GM23248 (cell line): ENCODE results near the gene HOXB6. TPM values are rescaled to one million over a fixed set of nuclear protein-coding genes. Genes with fewer than 3 reads are reported as not detected.

Experiments used
- DNase-seq: peaks from one replicate; pipeline ENCODE4 v3.0.0-alpha.2; 2015
- H2AFZ ChIP-seq: fragments of 200-600 bp; sonication (generic); 2 replicates; pipeline ENCODE4 v1.6.1; 2016; ENCODE audit warnings: antibody characterized with exemption
- H3F3A ChIP-seq: fragments of 200-600 bp; sonication (generic); 2 replicates; pipeline ENCODE4 v1.6.1; 2016; ENCODE audit warnings: mild to moderate bottlenecking, antibody characterized with exemption, mixed run types; ENCODE audit not compliant: insufficient read depth
- H3K27ac ChIP-seq: fragments of 200-600 bp; sonication (generic); 2 replicates; pipeline ENCODE4 v1.5.1; 2016; ENCODE audit warnings: mild to moderate bottlenecking
- H3K27me3 ChIP-seq: fragments of 200-600 bp; sonication (generic); replicated peaks from 2 replicates; pipeline ENCODE4 v1.6.1; 2016; ENCODE audit warnings: mild to moderate bottlenecking; ENCODE audit not compliant: insufficient read depth
- H3K36me3 ChIP-seq: fragments of 200-600 bp; sonication (generic); 2 replicates; pipeline ENCODE4 v1.6.1; 2016; ENCODE audit warnings: low read depth, mild to moderate bottlenecking
- H3K4me1 ChIP-seq: fragments of 200-600 bp; sonication (generic); 2 replicates; pipeline ENCODE4 v1.6.1; 2016; ENCODE audit warnings: mild to moderate bottlenecking; ENCODE audit not compliant: insufficient read depth
- H3K4me2 ChIP-seq: fragments of 200-600 bp; sonication (generic); one replicate; pipeline ENCODE4 v1.6.1; 2016; ENCODE audit warnings: mild to moderate bottlenecking; ENCODE audit not compliant: unreplicated experiment
- H3K4me3 ChIP-seq: fragments of 200-600 bp; sonication (generic); 2 replicates; pipeline ENCODE4 v1.5.1; 2016; ENCODE audit warnings: mild to moderate bottlenecking
- H3K79me2 ChIP-seq: fragments of 200-600 bp; sonication (generic); 2 replicates; pipeline ENCODE4 v1.6.1; 2016; ENCODE audit warnings: mild to moderate bottlenecking; ENCODE audit not compliant: insufficient read depth
- H3K9ac ChIP-seq: fragments of 200-600 bp; sonication (generic); 2 replicates; pipeline ENCODE4 v1.6.1; 2016; ENCODE audit warnings: mild to moderate bottlenecking
- H3K9me2 ChIP-seq: fragments of 200-600 bp; sonication (generic); 2 replicates; pipeline ENCODE4 v1.6.1; 2016; ENCODE audit warnings: mixed run types, mild to moderate bottlenecking, moderate library complexity; ENCODE audit not compliant: insufficient read depth
- H3K9me3 ChIP-seq: fragments of 200-600 bp; sonication (generic); one replicate; pipeline ENCODE4 v1.6.1; 2017; ENCODE audit warnings: low read depth
- H4K20me1 ChIP-seq: fragments of 200-600 bp; sonication (generic); 2 replicates; pipeline ENCODE4 v1.6.0; 2016; ENCODE audit not compliant: insufficient read depth
- EZH2 ChIP-seq: fragments of 200-600 bp; sonication (generic); IDR thresholded peaks from 2 replicates; pipeline ENCODE4 v1.6.1; 2018; ENCODE audit warnings: antibody characterized with exemption, mild to moderate bottlenecking; ENCODE audit not compliant: insufficient read depth, poor library complexity, severe bottlenecking
- EZH2phosphoT487 ChIP-seq: fragments of 200-600 bp; sonication (generic); IDR thresholded peaks from 2 replicates; pipeline ENCODE4 v1.6.1; 2018; ENCODE audit warnings: antibody characterized with exemption, moderate library complexity, mild to moderate bottlenecking, low read depth; ENCODE audit not compliant: insufficient read depth
- WGBS, 2 experiments: methylation state at CpG; one replicate each; pipeline ENCODE4 v1.1.6; 2015 to 2017; ENCODE audit warnings: low lambda C conversion rate in 2 of 2, low coverage in 1 of 2; ENCODE audit errors: missing lambda C conversion rate in 2 of 2; 5-methylcytosine and 5-hydroxymethylcytosine counted together
- in situ Hi-C: fragments of 300-500 bp; cut with MboI; formaldehyde crosslinking; loops from 2 replicates; pipeline ENCODE4 v1.15.0; 2020
- polyA plus RNA-seq: library from polyadenylated mRNA; unstranded; fragments of >200 nt; fragmentation: Nextera tagmentation; extraction: Ambion mirVana; gene quantifications from 2 replicates; pipeline ENCODE4 v1.2.1, GENCODE V29; 2016
- total RNA-seq: library from RNA; depleted of rRNA; stranded (reverse); fragments of >200 nt; shearing (Covaris generic); gene quantifications from 2 replicates; pipeline ENCODE4 v1.2.3, GENCODE V29; 2014

The HOXB6 gene
- total and polyA plus RNA-seq, 2 experiments from 2014 or later = 6.2 to 7.5 TPM

DNA sequence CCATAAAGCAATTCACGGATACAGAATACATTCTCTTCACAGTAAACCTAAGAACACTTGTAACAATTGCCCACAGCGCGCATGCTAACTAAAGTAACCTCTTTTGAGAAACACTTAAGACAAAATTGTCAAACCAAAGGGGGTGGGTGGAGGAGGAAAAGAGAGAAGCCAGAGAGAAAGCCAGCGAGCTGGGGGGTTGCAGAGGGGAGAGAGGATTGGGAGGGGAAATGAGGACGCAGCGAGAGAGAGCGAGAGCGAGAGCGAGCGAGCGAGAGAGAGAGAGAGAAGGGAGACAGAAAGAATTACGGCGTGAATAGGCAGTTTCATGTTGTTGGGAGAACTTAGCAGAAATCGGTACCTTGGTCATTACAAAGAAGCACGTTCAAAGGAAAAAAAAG, 7.7 kb upstream of the HOXB6 start:
- in situ Hi-C loops = no loop called here
- Histone ChIP-seq H3K4me2 (peak overlapping the region; percentile 93), H2AFZ (peak overlapping the region; percentile 85), H4K20me1 (no peaks in the 10 kb centered on the region), H3K27ac (no peak overlapping the region), H3K79me2 (no peaks in the 10 kb centered on the region), H3F3A (no peaks in the 10 kb centered on the region), H3K9me2 (no peaks in the 10 kb centered on the region), H3K4me3 (peak overlapping the region; percentile 72), H3K4me1 (no peaks in the 10 kb centered on the region; the same call in 1 of the 2 replicates), H3K9ac (no peak overlapping the region), H3K9me3 (no peaks in the 10 kb centered on the region), H3K27me3 (peaks cover 40% of the 10 kb centered on the region), H3K36me3 (no peaks in the 10 kb centered on the region)
- TF ChIP-seq EZH2phosphoT487 (0 out of 2 replicates have a peak, but pooled peaks have one; percentile 21), EZH2 (no peak)
- WGBS, 2 experiments = 7 to 32% methylated on average over 4 to 15 of the region's 15 CpGs
- peak; percentile 36 for DNase-seq

DNA sequence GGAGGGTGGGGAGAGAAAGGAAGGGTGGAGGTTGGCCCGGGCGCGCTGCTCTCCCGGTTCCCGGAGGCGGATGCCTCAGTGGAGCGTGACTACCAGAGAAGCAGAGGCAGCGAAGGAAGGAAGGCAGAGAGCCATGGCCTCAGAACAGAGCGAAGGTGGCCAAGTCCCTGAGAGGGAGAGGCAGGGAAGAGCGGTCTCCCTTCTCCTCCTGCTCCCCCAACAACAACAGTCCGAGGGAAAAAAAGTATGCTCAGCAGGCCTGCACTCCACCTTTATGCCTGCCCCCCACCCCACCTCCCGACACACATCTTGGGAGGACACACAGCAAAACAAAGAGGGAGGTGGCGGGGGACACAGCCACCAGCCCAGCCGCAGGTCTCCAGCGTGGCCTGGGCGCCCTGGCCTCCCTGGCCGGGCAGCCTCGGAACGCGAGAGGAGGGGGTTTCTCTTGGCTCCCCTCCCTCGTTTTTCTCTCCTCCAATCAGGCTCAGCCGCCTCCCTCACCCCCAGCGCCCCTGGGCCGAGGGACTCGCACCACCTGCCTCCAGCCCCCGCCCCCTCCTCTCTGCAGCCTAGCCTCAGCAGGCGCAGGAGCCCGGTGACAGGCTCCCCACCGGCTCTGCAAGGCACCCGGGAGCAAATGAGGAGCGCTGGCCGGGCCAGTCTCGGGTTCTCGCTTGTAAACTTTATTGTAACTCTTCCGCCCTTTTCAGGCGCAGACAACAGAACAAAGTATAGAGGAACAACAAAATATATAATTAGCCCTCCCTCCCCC, 7.1 kb upstream of the HOXB6 start:
- H4K20me1 ChIP-seq = no peaks in the 10 kb centered on the region
- peak overlapping the region; percentile 84; the same call in 1 of the 2 replicates for H3K9ac ChIP-seq
- H3K36me3 ChIP-seq = no peaks in the 10 kb centered on the region
- peak overlapping the region; percentile 93 for H2AFZ ChIP-seq
- no peaks in the 10 kb centered on the region for H3F3A ChIP-seq
- no peaks in the 10 kb centered on the region; the same call in 1 of the 2 replicates for H3K4me1 ChIP-seq
- in situ Hi-C loops = no loop called here
- H3K27ac ChIP-seq = no peak overlapping the region
- peaks cover 34% of the 10 kb centered on the region for H3K27me3 ChIP-seq
- no peaks in the 10 kb centered on the region for H3K9me3 ChIP-seq
- no peaks in the 10 kb centered on the region for H3K9me2 ChIP-seq
- peak overlapping the region; percentile 83 for H3K4me2 ChIP-seq
- peak; percentile 53 for DNase-seq
- H3K4me3 ChIP-seq = peak overlapping the region; percentile 77
- H3K79me2 ChIP-seq = no peaks in the 10 kb centered on the region
- TF ChIP-seq EZH2 = no peak
- no peak for TF ChIP-seq EZH2phosphoT487
- whole genome bisulfite sequencing, 2 experiments = 13 to 22% methylated on average over 22 to 34 of the region's 36 CpGs

DNA sequence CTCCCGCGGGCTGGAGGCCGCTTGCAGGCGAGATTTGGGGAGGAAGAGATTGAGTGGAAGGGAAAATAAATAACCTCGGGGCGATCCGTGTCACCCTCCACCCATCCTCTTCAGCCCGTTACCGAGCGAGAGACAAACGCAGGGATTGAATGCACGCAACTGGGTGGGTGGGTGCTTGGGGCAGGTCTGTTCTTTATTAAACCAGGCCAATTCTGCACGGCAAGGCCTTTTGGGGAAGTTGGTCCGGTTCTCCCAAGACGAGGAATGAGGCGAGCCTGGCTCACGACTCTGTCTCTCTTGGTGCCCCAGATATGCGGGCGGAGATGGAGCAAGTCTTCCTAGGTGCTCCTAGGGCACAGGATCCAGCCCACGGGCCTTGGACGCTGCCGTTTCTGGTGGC, 6.4 kb upstream of the HOXB6 start:
- Histone ChIP-seq H3K79me2 (no peaks in the 10 kb centered on the region), H3K4me1 (no peaks in the 10 kb centered on the region; the same call in 1 of the 2 replicates), H3K4me3 (peak overlapping the region; percentile 77), H3K27ac (peak overlapping the region; percentile 67), H3K9me3 (no peaks in the 10 kb centered on the region), H2AFZ (peak overlapping the region; percentile 93), H3K9me2 (no peaks in the 10 kb centered on the region), H3K27me3 (peaks cover 28% of the 10 kb centered on the region), H3K36me3 (no peaks in the 10 kb centered on the region), H3K9ac (peak overlapping the region; percentile 84), H3K4me2 (peak overlapping the region; percentile 83), H4K20me1 (no peaks in the 10 kb centered on the region), H3F3A (no peaks in the 10 kb centered on the region)
- no peak for TF ChIP-seq EZH2phosphoT487
- no peak for TF ChIP-seq EZH2
- in situ Hi-C loops = no loop called here
- WGBS, 2 experiments = 4 to 5% methylated on average over 22 of the region's 22 CpGs
- DNase-seq = peak; percentile 64

DNA sequence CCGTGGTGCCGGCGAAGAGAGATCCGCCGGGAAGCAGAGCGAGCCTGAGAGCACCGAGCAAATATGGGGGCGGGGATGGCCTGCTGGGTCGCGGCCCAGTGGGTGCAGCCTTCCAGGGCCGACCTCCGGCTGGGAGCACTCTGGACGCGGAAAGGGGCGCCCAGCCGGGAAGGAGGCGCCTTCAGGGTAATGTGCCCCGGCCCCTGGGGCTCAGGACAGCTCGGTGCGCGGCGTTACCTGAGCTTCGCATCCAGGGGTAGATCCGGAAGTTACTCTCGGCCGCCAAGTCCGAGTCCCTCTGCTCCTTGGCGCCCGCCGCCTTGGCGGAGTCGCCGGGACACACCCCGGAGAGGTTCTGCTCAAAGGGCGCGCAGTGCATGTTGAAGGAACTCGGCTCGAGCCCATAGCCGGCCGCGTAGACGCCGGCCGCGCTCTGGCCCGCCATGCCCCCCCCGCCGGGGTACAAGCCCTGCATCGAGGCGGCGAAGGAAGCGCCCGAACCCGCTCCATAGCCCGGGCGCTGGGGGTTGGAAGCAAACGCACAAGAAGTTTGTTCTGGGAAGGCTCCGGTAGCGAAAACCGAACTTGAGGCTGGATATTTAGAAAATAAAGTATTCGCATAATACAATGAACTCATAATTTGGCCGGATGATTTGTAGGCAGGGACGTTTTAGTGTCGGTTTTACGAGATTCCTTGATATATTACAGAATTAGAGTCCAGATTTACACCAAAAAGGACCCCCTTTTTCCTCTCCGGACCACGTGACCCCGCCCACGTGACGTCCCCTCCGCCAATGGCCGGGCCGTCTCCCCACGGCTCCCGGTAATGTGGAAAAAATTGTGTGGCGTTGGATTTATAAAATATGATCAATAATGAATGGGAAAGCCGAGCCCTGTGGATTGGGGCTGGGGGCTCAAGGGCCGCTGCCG, 5.8 kb upstream of the HOXB6 start, which contains the start of gene HOXB7:
TSS of gene HOXB7 (minus strand) at position 736 of the 930 bp plus-strand sequence. CDS start at position 637, 99 bp downstream.
- peaks cover 21% of the 10 kb centered on the region for H3K27me3 ChIP-seq
- H3K9ac ChIP-seq = peak within 1 kb of the TSS; percentile 84
- H4K20me1 ChIP-seq = no peaks in the 10 kb centered on the region
- no peak for TF ChIP-seq EZH2
- no peak for TF ChIP-seq EZH2phosphoT487
- H3K9me3 ChIP-seq = no peaks in the 10 kb centered on the region
- H3F3A ChIP-seq = no peaks in the 10 kb centered on the region
- no peaks in the 10 kb centered on the region for H3K36me3 ChIP-seq
- in situ Hi-C loops = no loop called here
- peak; percentile 88 for DNase-seq
- H3K4me1 ChIP-seq = no peaks in the 10 kb centered on the region; the same call in 1 of the 2 replicates
- H3K27ac ChIP-seq = peak within 1 kb of the TSS; percentile 67
- H2AFZ ChIP-seq = peak within 1 kb of the TSS; percentile 93
- no peaks in the 10 kb centered on the region for H3K79me2 ChIP-seq
- WGBS, 2 experiments = 2 to 3% methylated on average over 44 to 56 of the region's 79 CpGs
- H3K9me2 ChIP-seq = no peaks in the 10 kb centered on the region
- peak within 1 kb of the TSS; percentile 83 for H3K4me2 ChIP-seq
- peak within 1 kb of the TSS; percentile 77 for H3K4me3 ChIP-seq
